ENCODE results near the gene PNPO. TPM values are rescaled to one million over a fixed set of nuclear protein-coding genes. Genes with fewer than 3 reads are reported as not detected.
A peak's percentile ranks its signal among the peaks of the same experiment; 100 is the strongest.

The PNPO gene
- total and polyA plus RNA-seq, 2 of the 13 experiments (the other 11 are each of a cell fraction or from before 2014, with no cell fraction given): 47.9 to 63.3 TPM

DNA sequence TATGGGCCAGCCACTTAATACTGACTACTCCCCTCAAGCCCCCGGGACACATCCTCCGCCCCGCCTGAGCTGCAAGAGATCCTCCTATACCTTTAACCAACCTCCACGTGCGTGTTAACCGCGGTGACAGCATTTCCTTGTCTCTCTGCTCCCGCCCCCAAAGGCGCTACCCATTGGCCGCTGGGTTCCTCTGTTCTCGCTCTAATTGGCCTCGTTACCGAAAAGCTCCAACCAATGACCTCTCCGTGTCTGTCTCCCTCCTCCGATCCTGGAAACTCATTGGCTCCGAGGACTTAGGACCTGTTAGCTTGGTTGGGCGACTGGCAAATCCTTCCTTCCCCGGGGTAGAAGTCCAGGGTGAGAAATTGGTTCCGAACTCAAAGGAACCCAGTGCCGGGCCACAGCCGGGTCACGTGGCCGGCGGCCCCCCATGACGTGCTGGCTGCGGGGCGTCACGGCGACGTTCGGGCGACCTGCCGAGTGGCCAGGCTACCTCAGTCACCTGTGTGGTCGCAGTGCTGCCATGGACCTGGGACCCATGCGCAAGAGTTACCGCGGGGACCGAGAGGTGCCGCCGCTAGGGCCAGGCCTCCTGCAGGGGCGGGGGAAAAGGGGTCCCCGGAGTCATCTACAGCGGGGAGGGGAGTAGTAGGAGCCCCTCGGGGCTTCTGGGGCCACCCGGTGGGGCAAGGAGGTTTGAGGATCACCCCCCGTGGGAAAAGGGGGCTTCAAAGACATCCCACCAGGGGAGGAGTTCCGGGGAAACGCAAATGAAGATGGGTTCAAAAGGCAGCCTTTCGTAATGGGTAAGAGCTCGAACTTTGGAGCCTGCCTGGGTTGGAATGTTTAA, at the start of gene PNPO (continued):
- TF ChIP-seq, protein P1, sequence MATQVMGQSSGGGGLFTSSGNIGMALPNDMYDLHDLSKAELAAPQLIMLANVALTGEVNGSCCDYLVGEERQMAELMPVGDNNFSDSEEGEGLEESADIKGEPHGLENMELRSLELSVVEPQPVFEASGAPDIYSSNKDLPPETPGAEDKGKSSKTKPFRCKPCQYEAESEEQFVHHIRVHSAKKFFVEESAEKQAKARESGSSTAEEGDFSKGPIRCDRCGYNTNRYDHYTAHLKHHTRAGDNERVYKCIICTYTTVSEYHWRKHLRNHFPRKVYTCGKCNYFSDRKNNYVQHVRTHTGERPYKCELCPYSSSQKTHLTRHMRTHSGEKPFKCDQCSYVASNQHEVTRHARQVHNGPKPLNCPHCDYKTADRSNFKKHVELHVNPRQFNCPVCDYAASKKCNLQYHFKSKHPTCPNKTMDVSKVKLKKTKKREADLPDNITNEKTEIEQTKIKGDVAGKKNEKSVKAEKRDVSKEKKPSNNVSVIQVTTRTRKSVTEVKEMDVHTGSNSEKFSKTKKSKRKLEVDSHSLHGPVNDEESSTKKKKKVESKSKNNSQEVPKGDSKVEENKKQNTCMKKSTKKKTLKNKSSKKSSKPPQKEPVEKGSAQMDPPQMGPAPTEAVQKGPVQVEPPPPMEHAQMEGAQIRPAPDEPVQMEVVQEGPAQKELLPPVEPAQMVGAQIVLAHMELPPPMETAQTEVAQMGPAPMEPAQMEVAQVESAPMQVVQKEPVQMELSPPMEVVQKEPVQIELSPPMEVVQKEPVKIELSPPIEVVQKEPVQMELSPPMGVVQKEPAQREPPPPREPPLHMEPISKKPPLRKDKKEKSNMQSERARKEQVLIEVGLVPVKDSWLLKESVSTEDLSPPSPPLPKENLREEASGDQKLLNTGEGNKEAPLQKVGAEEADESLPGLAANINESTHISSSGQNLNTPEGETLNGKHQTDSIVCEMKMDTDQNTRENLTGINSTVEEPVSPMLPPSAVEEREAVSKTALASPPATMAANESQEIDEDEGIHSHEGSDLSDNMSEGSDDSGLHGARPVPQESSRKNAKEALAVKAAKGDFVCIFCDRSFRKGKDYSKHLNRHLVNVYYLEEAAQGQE (IDR thresholded peaks at IDR 0.05; ENCODE audit: borderline replicate concordance in 1 of 2, low read depth in 1 of 2, low read length in 2 of 2): peak in 1 of 2 experiments; percentile 23; a peak in 1 of 4 replicates
- TF ChIP-seq MAFG (CRISPR knock-in tag; IDR thresholded peaks at IDR 0.05) (no peak), SIN3B (IDR thresholded peaks at IDR 0.05; ENCODE audit: low read length) (peak; percentile 28; the same call in 1 of the 2 replicates), ZNF644 (CRISPR knock-in tag; IDR thresholded peaks at IDR 0.05; ENCODE audit: low read depth) (peak; percentile 53; the same call in 1 of the 2 replicates), ZBTB20 (CRISPR knock-in tag; IDR thresholded peaks at IDR 0.05; ENCODE audit: borderline replicate concordance, low read depth) (peak; percentile 89; the same call in 1 of the 2 replicates), ZNF878 (CRISPR knock-in tag; IDR thresholded peaks at IDR 0.05) (peak; percentile 96; the same call in 1 of the 2 replicates), ZNF180 (CRISPR knock-in tag; IDR thresholded peaks at IDR 0.05; ENCODE audit: borderline replicate concordance, low read depth) (peak; percentile 77; the same call in 1 of the 2 replicates), TCF7 (IDR thresholded peaks at IDR 0.05; ENCODE audit: low read depth) (0 out of 2 replicates have a peak, but pooled peaks have one; percentile 37), ATF7-NPFF (CRISPR knock-in tag; IDR thresholded peaks at IDR 0.05; ENCODE audit: low read depth) (peak; percentile 71), ZNF720 (CRISPR knock-in tag; IDR thresholded peaks at IDR 0.05) (no peak), FLYWCH1 (CRISPR knock-in tag; IDR thresholded peaks at IDR 0.05) (peak; percentile 91; the same call in 1 of the 2 replicates), ZNF484 (CRISPR knock-in tag; IDR thresholded peaks at IDR 0.05; ENCODE audit: borderline replicate concordance, low read depth) (0 out of 2 replicates have a peak, but pooled peaks have one; percentile 59), PHB2 (IDR thresholded peaks at IDR 0.05; ENCODE audit: partially characterized antibody) (no peak), NFIB (CRISPR knock-in tag; IDR thresholded peaks at IDR 0.05; ENCODE audit: borderline replicate concordance) (no peak), ZNF432 (CRISPR knock-in tag; IDR thresholded peaks at IDR 0.05; ENCODE audit: borderline replicate concordance) (no peak), BRCA1 (CRISPR knock-in tag; IDR thresholded peaks at IDR 0.05) (peak; percentile 90)
- TF ChIP-seq, protein P2, sequence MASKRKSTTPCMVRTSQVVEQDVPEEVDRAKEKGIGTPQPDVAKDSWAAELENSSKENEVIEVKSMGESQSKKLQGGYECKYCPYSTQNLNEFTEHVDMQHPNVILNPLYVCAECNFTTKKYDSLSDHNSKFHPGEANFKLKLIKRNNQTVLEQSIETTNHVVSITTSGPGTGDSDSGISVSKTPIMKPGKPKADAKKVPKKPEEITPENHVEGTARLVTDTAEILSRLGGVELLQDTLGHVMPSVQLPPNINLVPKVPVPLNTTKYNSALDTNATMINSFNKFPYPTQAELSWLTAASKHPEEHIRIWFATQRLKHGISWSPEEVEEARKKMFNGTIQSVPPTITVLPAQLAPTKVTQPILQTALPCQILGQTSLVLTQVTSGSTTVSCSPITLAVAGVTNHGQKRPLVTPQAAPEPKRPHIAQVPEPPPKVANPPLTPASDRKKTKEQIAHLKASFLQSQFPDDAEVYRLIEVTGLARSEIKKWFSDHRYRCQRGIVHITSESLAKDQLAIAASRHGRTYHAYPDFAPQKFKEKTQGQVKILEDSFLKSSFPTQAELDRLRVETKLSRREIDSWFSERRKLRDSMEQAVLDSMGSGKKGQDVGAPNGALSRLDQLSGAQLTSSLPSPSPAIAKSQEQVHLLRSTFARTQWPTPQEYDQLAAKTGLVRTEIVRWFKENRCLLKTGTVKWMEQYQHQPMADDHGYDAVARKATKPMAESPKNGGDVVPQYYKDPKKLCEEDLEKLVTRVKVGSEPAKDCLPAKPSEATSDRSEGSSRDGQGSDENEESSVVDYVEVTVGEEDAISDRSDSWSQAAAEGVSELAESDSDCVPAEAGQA (IDR thresholded peaks at IDR 0.05; ENCODE audit: low read depth): no peak; the same call in 1 of the 2 replicates
- TF ChIP-seq, protein P2 (CRISPR knock-in tag; IDR thresholded peaks at IDR 0.05; ENCODE audit: borderline replicate concordance): no peak; the same call in 1 of the 2 replicates
- TF ChIP-seq, protein P3, sequence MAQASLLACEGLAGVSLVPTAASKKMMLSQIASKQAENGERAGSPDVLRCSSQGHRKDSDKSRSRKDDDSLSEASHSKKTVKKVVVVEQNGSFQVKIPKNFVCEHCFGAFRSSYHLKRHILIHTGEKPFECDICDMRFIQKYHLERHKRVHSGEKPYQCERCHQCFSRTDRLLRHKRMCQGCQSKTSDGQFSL (CRISPR knock-in tag; IDR thresholded peaks at IDR 0.05): peak; percentile 73
